GM12878 (cell line): ENCODE data around the gene C1orf115.

Source experiments
- ATF2 ChIP-seq: IDR thresholded peaks from 2 replicates; pipeline ENCODE4 v1.6.1; 2012; ENCODE audit warnings: low read length, inconsistent platforms
- CHD4 ChIP-seq: fragments of 200-600 bp; sonication (generic); IDR thresholded peaks from 2 replicates; pipeline ENCODE4 v1.6.1; 2016; ENCODE audit warnings: mild to moderate bottlenecking
- CTCF ChIP-seq, 3 experiments: IDR thresholded peaks in 2 of 3; conservative IDR thresholded peaks in 1 of 3; 2 replicates each; pipeline ENCODE4 v1.5.1; 2011; ENCODE audit warnings: low read depth in 3 of 3, low read length in 3 of 3, mild to moderate bottlenecking in 3 of 3, control low read depth in 2 of 3, moderate library complexity in 2 of 3, inconsistent platforms in 1 of 3, mixed read lengths in 1 of 3; ENCODE audit not compliant: control insufficient read depth in 2 of 3, insufficient read depth in 1 of 3; ENCODE audit errors: extremely low read depth in 1 of 3
- PML ChIP-seq: IDR thresholded peaks from 2 replicates; pipeline ENCODE4 v1.6.1; 2012; ENCODE audit warnings: low read length, inconsistent platforms
- POLR2A ChIP-seq: IDR thresholded peaks from 2 replicates; pipeline ENCODE4 v1.6.1; 2011; ENCODE audit warnings: low read depth, mild to moderate bottlenecking, low read length
- POLR2AphosphoS5 ChIP-seq: IDR thresholded peaks from 2 replicates; pipeline ENCODE4 v1.6.1; 2011; ENCODE audit warnings: mild to moderate bottlenecking, low read length, inconsistent platforms
- RAD21 ChIP-seq: IDR thresholded peaks from 2 replicates; pipeline ENCODE4 v1.6.1; 2011; ENCODE audit warnings: mild to moderate bottlenecking, low read depth, low read length, moderate library complexity; ENCODE audit not compliant: insufficient read depth
- REST ChIP-seq: IDR thresholded peaks from 2 replicates; pipeline ENCODE4 v1.6.1; 2012; ENCODE audit warnings: mild to moderate bottlenecking, low read depth, low read length
- SP1 ChIP-seq: IDR thresholded peaks from one replicate; pipeline ENCODE4 v1.6.1; 2011; ENCODE audit warnings: low read depth, low read length
- TAF1 ChIP-seq: IDR thresholded peaks from 2 replicates; pipeline ENCODE4 v1.6.1; 2011; ENCODE audit warnings: mild to moderate bottlenecking, low read depth, low read length, borderline replicate concordance
- USF1 ChIP-seq: IDR thresholded peaks from 2 replicates; pipeline ENCODE4 v1.6.1; 2011; ENCODE audit warnings: borderline replicate concordance, low read depth, mild to moderate bottlenecking, moderate library complexity, mixed read lengths, low read length; ENCODE audit not compliant: insufficient read depth; ENCODE audit errors: extremely low read length
- USF2 ChIP-seq: IDR thresholded peaks from 2 replicates; pipeline ENCODE4 v1.6.1; 2011; ENCODE audit warnings: low read depth, low read length, improper control_type of control experiment, borderline replicate concordance
- ZNF592 ChIP-seq: fragments of 450-650 bp; IDR thresholded peaks from 2 replicates; pipeline ENCODE4 v1.6.1; 2017; ENCODE audit warnings: mild to moderate bottlenecking, moderate library complexity

- TF ChIP-seq CTCF (IDR thresholded peaks at IDR 0.05 in 2 of 3, conservative IDR thresholded peaks at IDR 0.05 in 1 of 3; ENCODE audit: control insufficient read depth in 2 of 3, extremely low read depth in 1 of 3, insufficient read depth in 1 of 3, low read depth in 3 of 3, low read length in 3 of 3) (no peak), PML (no peak), REST (no peak), CHD4 (no peak), ZNF592 (no peak), TAF1 (no peak), RAD21 (no peak), POLR2AphosphoS5 (no peak), POLR2A (no peak), USF1 (no peak), SP1 (no peak), ATF2 (no peak), USF2 (no peak)
These were observed 15.6 kb downstream of the C1orf115 start for GRCh38 chr1:220705782-220706181.
